HG02642 (cell line): ENCODE data around the gene SHC3.

ENCODE experiments used
- ATAC-seq: cut with Tn5 transposase; IDR thresholded peaks from one replicate; pipeline ENCODE4 v1.9.1; 2021; ENCODE audit warnings: mild to moderate bottlenecking; ENCODE audit not compliant: unreplicated experiment, poor library complexity

Gene SHC3

GRCh38 chr9:89065921-89066320 is 112.7 kb downstream of the SHC3 start:
- ATAC-seq, result no peak

DNA sequence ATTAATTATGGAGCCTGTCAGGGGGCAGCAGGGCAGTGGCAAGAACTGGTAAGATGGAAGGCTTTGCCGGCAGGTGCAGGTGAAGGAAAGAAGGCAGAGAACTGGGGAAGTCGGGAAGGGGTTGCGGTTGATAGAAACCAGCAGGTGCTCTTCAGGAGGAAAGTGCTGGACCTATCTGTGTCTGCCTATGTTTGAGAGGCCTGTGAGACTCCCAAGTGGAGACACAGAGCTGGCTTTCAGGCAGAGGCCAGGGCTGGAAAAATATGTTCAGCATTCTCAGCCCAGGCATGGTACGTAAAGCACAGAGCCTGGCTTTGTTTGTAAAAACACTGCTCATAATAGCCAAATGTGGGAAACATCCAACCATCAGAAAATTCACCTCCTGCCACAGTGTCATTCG is 117.8 kb downstream of the SHC3 start:
- no peak for ATAC-seq

DNA sequence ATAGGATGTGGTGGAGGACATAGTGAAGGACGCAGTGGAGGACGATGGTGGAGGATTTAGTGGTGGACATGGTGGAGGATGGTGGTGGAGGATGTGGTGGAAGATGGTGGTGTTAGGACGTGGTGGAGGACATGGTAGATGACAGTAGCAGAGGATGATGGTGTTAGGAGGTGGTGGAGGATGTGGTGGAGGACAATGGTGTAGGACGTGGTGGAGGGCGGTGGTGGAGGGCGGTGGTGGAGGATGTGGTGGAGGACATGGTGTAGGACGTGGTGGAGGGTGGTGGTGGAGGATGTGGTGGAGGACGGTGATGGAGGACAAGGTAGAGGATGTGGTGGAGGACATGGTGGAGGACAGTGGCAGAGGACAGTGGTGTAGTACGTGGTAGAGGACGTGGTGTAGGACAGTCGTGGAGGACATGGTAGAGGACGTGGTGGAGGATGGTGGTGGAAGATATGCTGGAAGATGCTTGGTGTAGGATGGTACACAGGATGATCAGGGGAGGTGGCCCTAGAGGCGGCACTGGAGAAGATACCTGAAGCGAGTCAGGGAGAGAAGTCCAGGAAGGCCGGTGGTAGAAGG is 118.6 kb downstream of the SHC3 start:
- ATAC-seq, result no peak

GRCh38 chr9:89058906-89059305 is 119.7 kb downstream of the SHC3 start:
- no peak for ATAC-seq

- ATAC-seq, result no peak
Measured at GRCh38 chr9:89054865-89055495, 123.6 kb downstream of the SHC3 start.

GRCh38 chr9:89053301-89053700 is 125.3 kb downstream of the SHC3 start:
- ATAC-seq, result no peak

GRCh38 chr9:89052470-89053097 is 126.0 kb downstream of the SHC3 start:
- ATAC-seq, result no peak

DNA sequence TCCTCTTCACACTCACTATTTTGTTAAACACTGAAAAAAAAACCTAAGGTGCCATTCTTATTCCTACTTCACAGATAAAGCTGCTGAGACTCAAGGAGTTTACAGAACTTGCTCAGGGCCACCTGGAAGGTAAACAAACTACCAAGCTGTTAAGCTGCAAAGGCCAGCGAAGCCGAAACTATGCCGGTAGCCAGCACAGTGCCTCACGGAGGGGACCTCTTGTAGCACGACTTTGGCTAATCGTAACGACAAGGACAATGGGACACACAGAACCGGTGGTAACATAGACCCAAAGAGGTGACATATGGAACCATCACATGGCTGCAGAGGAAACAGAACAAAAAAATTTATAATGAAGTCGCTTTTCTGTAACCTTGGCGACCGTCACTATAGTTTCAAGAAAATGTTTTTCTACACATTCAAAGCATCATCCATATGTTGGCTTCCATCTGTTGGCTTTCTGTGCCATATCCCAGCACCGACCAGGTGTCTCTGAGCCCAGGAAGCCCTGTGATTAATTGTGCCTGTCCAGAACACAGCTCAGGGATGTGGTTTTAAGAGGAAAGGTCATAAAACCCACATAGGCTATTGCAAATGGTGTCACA is 127.1 kb downstream of the SHC3 start:
- ATAC-seq, result no peak

DNA sequence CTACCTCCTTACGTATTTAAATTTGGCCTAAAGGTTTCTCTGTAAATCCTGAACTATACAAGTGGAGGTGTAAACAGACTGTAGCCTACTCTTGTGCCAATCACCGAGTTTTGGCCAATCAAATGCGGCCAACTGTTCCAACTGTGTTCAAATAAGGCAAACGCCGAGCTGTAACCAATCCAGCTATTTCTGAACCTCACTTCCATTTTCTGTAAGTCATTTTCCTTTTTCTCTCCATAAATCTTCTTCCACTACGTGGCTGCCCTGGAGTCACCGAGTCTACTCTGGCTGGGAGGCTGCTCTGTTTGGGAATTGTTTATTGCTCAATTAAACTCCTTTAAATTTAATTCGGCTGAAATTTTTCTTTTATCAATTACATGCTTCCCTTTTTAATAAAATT is 129.0 kb downstream of the SHC3 start:
- ATAC-seq, result no peak

- ATAC-seq, result no peak
Measured at GRCh38 chr9:89048616-89049015, 130.0 kb downstream of the SHC3 start.

DNA sequence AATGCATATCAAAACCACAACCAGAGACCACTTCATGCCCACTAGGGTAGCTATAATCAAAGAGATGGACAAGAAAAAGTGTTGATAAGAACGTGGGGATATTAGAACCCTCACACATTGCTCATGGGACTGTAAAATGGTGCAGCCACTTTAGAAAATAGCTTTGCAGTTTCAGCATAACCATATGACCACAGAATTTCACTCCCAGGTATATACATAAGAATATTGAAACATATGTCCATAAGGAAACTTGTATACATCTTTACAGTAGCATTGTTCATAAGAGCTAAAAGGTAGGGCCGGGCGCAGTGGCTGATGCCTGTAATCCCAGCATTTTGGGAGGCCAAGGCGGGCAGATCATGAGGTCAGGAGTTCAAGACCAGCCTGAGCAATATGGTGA is 131.0 kb downstream of the SHC3 start:
- no peak for ATAC-seq

GRCh38 chr9:89046832-89047231 is 131.8 kb downstream of the SHC3 start:
- ATAC-seq, result no peak

GRCh38 chr9:89044881-89045280 is 133.7 kb downstream of the SHC3 start:
- ATAC-seq, result no peak

GRCh38 chr9:89044104-89044503 is 134.5 kb downstream of the SHC3 start:
- ATAC-seq, result no peak

DNA sequence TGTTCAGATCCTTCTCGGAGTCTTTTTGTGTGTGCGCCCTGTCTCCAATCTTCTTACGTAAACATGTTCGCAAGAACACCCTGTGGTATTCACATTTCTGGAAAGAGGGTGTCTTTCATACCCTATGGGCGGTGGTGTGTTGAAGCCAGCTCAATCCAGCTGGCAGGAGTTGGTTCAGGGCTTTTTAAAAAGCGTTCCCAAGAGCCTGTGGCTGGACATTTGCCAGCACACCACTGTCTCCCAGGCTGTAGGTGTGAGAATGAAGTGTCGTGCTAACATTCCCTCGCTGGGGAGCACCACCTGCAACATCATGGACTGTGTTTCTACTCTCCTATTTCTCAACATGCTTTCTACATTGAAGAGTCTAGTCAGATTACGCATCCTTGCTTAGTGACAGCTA is 135.6 kb downstream of the SHC3 start:
- no peak for ATAC-seq

DNA sequence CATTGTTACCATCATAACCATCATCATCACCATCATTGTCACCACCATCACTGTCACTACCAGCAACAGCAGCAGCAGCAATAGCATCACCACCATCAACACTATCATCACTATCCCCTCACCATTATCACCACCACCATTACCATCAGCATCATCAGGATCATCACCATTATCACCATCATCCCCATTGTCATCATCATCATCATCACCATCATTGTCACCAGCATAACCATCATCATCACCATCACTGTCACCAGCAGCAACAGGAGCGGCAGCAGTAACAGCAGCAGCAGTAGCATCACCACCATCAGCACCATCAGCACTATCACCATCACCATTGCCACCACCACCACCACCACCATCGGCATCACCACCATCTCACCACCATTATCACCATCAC is 139.0 kb downstream of the SHC3 start:
- no peak for ATAC-seq

GRCh38 chr9:89039104-89039465 is 139.5 kb downstream of the SHC3 start:
- ATAC-seq, result no peak

DNA sequence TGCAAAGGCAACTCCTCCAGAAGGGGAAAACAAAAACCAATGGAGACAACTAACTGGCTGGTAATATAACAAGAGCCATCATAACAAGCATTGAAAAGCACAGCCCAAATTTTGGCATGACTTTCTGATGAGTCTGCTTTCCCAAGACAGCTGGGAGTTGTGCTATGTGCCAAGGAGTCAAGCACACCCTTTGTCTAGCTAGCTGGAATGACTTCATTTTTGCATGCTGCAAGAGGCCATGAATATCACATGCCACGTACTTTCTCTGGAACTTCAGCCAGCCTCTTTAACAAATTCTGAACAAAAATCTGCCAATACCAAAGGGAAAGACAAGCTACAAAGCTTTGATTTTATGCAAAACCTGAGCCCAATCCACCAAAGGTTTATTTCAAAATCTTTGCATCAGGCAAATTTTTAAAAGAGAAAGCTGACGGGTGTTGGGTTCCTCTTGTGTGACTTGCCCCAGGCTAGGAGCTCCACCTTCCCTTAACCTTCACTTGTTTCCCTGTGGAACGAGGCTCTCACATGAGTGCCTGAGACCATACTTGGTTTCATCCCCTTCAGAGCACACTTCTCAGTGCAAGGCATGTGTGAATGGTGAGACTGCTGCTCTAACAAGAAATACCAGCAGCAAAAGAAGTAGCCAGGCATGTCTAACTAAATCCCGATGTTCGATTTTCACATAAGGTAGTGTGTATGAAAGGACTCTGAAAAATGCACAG is 140.1 kb downstream of the SHC3 start:
- ATAC-seq, result no peak

DNA sequence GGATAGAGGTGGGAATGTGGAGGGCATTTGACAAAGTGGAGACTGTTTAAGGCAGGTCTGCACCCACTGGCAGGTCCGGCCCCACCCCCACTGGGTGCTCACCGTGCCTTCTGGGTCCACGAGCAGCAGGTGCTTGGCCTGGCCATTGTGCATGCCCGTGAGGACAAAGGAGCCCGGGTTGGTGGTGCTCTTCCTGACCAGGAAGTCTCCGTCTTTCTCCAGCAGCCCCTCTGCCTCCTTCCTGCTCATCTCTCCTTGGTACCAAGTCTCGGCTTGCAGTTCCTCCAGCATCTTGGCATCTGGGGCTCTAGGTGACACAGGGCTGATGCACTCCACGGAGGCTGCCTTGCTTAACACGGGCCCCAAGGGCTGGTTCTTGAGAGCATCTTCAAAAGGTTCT is 140.7 kb downstream of the SHC3 start:
- no peak for ATAC-seq

GRCh38 chr9:89037346-89037745 is 141.3 kb downstream of the SHC3 start:
- no peak for ATAC-seq

GRCh38 chr9:89036891-89037290 is 141.7 kb downstream of the SHC3 start:
- ATAC-seq, result no peak
